Duodenal mucosa (tissue), 2 donors: ENCODE measurements around the gene NPM3.
A peak's percentile ranks its signal among the peaks of the same experiment; 100 is the strongest.

Source experiments
- H3K27ac ChIP-seq: one replicate; pipeline ENCODE4 v1.7.0; 2013; ENCODE audit warnings: low read depth, low read length
- H3K27me3 ChIP-seq, 2 donors: one replicate each; pipeline ENCODE4 v1.7.0; 2013; ENCODE audit warnings: low read length in 2 of 2, control low read depth in 1 of 2; ENCODE audit not compliant: insufficient read depth in 2 of 2, control insufficient read depth in 1 of 2
- H3K36me3 ChIP-seq, 2 donors: one replicate each; pipeline ENCODE4 v1.7.0; 2013; ENCODE audit warnings: low read length in 2 of 2, control low read depth in 1 of 2; ENCODE audit not compliant: insufficient read depth in 2 of 2, control insufficient read depth in 1 of 2
- H3K4me1 ChIP-seq, 2 donors: one replicate each; pipeline ENCODE4 v1.7.0; 2013; ENCODE audit warnings: low read length in 2 of 2, control low read depth in 1 of 2; ENCODE audit not compliant: insufficient read depth in 2 of 2, control insufficient read depth in 1 of 2
- H3K4me3 ChIP-seq, 2 donors: one replicate each; pipeline ENCODE4 v1.7.0; 2013; ENCODE audit warnings: low read length in 2 of 2, low read depth in 1 of 2
- H3K9ac ChIP-seq, 2 donors: one replicate each; pipeline ENCODE4 v1.7.0; 2013; ENCODE audit warnings: low read length in 2 of 2, low read depth in 1 of 2
- H3K9me3 ChIP-seq, 2 donors: one replicate each; pipeline ENCODE4 v1.7.0; 2013; ENCODE audit warnings: low read length in 2 of 2, control low read depth in 1 of 2; ENCODE audit not compliant: control insufficient read depth in 1 of 2

NPM3 gene

DNA sequence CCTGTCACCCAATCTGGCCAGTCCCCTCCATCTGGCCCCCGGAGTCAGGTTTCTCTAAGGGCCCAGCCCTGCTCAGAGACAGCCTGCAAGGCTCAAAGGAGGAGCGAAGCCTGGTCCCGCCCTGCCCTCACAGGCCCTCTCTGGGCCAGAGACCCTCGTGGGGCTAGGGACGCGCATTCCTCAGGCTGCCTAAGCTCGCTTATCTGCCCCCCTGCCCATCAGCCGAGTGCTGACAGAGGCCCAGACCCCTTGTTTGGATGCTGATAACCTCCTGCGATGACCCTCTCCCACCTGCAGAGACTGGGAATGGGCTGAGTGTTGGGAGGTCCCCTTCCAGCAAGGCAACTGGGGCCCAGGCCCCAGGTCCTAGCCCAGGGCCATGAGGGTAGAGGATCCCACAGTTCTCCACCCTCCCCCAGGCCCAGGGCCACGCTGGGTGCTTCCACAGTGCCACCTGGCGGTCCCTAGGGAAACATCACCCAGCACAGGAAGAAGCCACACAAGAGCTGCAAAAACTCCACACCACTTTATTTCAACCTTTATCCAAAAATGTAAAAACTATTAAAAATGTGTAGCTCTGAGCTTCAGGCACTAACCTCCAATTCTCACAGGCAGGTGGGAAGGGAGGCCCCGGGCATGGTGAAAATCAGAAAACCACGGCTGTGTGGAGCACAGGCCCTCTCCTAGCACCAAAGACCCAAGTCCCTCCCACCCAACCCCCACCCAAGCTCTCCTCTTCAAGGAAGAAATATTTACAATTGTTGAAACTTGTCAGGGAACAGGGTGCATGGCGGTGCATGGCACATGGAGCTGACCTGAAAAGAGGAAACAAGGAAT, 2.2 kb downstream of the NPM3 start:
- H3K4me3 ChIP-seq: no peak overlapping the region
- peaks cover 7 to 18% of the 10 kb centered on the region in 2 donors for H3K36me3 ChIP-seq
- no peaks in the 10 kb centered on the region for H3K9me3 ChIP-seq
- H3K27ac ChIP-seq: no peak overlapping the region
- H3K27me3 ChIP-seq: peaks cover 18 to 23% of the 10 kb centered on the region in 2 donors
- H3K9ac ChIP-seq: no peak overlapping the region
- peaks cover 41 to 51% of the 10 kb centered on the region in 2 donors for H3K4me1 ChIP-seq

DNA sequence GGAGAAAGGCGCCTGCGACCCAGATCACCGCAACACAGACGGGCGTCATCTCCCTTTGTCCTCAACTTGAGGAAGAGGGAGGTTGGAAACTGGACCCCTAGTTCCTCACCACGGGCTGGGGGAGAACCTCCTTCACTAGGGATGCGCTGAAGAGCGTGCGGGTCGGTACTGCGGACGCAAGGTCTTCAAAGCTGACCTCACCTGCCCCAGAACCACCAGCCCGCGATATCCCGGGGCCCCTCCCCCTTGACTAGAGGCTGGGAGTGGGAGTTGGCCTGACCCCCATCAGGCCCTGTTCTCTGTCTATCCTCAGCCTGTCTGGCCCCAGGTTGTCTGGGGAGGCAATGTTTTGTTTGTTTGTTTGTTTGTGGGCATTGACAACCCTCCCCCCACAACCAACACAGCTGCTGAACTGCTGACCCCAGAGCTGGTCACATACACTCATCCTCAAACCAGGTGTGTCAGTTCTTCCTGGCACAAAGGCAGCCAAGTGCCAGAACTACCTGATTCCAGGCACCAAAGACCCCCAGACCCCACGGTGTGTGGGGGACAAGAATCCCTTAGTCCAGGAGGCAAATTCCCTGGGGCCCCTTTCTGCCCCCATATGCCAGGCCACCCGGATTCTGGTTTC, 2.9 kb downstream of the NPM3 start:
- no peaks in the 10 kb centered on the region for H3K9me3 ChIP-seq
- H3K36me3 ChIP-seq: peaks cover 0 to 11% of the 10 kb centered on the region in 2 donors
- H3K27ac ChIP-seq: no peak overlapping the region
- peaks cover 41 to 51% of the 10 kb centered on the region in 2 donors for H3K4me1 ChIP-seq
- peaks cover 20 to 27% of the 10 kb centered on the region in 2 donors for H3K27me3 ChIP-seq
- peak overlapping the region; percentile 55 to 71 for H3K4me3 ChIP-seq
- no peak overlapping the region for H3K9ac ChIP-seq

DNA sequence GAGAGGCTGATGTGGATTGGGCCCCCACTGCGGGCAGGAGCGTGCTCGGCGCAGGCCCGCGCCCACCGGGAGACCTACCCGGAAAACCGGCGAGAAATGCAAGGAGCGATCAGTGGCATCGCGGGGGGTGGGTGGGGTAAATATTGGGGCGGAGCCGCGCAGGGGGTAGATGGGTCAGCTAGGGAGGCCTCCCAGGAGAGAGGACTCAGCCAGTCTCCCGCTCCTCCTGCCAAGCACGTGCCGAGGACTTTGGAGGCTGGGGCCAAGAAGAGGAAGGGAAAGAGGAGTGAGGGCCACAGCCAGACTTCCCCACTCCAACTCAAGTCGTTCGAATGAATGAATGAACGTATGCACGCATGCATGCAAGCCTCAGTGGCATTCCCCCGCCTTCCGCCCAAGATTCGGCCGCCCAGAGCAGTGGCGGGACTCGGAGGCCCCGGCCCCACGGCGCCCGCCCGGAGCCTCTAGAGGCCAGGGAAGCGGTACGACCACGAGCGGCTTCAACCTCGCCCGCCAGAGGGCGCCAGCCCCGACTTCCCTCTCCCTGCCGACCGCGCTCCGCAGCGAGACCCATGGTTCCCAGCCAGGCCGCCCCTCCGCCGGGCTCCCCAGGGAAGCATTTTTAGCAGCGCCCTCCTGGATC, 3.6 kb downstream of the NPM3 start:
- Histone ChIP-seq H3K9ac (peak overlapping the region in 1 of 2 donors; percentile 32), H3K36me3 (peaks cover 0 to 4% of the 10 kb centered on the region in 2 donors), H3K4me3 (peak overlapping the region; percentile 55 to 71), H3K9me3 (no peaks in the 10 kb centered on the region), H3K27me3 (peaks cover 27 to 33% of the 10 kb centered on the region in 2 donors), H3K27ac (no peak overlapping the region), H3K4me1 (peaks cover 45 to 54% of the 10 kb centered on the region in 2 donors)

DNA sequence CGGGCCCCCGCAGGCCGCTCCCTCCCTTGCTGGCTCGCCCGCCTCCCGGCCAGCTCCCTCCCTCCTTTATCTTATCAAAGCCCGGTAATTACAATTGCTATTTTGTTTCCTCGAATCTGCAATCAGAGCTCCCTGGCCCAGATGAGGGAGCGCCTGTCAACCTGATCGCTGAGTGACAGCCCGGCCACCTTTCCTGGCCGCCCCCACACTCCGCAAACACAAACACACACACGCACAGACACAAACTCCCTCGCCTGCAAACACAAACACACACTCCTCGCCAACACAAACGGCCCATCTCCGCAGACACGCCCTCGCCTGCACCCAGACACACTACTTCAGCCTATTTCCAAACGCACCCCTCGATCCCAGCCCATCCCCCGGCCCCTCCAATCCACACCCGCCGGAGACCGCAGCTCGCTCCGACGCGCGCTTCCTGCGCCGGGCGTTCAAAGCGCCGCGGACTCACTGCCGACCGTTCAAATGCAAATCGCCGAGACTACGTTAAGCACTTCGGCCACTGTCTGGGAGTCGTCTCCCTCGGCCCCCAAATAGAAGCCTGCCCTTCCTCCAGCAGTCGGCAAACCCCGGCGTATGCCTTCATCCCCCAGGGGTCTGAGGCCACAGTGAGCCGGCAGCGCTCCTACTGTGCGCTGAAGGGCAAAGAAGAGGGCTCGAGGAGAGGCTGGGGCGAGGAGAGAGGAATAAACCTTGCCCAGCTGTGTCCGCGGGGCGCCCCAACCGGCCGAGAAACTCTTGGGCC, 4.3 kb downstream of the NPM3 start:
- Histone ChIP-seq H3K27ac (no peak overlapping the region), H3K36me3 (no peaks in the 10 kb centered on the region), H3K4me1 (peaks cover 45 to 51% of the 10 kb centered on the region in 2 donors), H3K4me3 (peak overlapping the region; percentile 55 to 71), H3K9me3 (no peaks in the 10 kb centered on the region), H3K27me3 (peaks cover 34 to 40% of the 10 kb centered on the region in 2 donors), H3K9ac (peak overlapping the region in 1 of 2 donors; percentile 32)

DNA sequence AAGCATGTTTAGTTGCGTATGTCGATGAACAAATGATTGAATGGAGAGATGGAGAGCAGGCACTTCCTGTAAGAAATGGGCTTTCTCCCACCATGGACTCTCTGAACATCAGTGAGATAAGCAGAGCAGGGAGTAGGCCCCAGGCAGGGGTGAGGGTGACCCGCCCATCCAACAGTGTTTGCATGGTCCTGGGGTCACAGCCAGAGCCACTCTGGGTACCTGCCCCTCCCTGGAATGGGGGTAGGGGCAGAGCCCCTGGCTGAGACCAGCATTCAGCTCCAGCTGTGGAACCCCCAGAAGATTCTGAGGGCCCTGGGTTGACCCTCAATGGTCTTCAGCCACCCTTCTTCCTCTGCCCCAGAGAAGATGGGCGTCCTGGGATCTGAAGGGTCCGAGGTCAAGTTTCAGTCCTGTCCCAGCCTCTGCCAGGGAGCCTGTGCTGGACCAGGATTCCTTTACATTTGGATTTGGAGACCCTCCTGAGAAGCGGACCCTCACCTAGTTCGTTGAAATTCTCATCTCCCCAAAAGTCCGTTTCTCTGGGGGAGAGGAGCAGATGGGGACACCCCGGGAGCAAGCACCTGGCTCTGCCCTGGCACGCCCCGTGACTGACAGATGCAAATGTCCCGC, 5.0 kb downstream of the NPM3 start:
- H3K4me1 ChIP-seq: peaks cover 40 to 44% of the 10 kb centered on the region in 2 donors
- H3K36me3 ChIP-seq: no peaks in the 10 kb centered on the region
- peaks cover 41 to 47% of the 10 kb centered on the region in 2 donors for H3K27me3 ChIP-seq
- peak overlapping the region in 1 of 2 donors; percentile 12 for H3K4me3 ChIP-seq
- H3K27ac ChIP-seq: no peak overlapping the region
- no peaks in the 10 kb centered on the region for H3K9me3 ChIP-seq
- H3K9ac ChIP-seq: no peak overlapping the region

DNA sequence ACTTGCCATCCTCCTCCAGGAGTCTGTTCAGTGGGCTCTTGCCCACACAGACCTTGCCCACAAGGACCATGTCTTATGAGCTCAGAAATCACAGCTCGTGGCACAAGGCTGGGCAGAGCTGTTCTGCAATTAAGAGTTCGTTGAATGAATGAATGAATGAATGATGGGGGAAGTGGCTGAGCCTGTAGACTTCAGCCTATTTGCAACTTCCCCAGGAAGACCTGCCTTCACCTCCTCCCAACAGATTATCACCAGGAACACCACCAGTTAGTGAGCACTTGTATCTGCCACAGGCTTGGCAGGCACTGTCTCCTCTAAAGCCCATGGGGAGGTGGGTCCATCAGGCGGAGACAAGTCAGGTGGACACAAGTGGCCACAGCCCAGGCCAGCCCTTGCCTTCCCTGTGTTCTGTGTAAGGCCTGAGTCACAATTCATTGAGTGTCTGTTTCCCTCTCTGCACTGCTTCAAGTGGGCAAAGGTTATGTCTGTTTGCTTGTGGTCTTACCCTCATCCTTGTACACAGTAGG, 5.6 kb downstream of the NPM3 start:
- peaks cover 38 to 40% of the 10 kb centered on the region in 2 donors for H3K4me1 ChIP-seq
- no peak overlapping the region for H3K4me3 ChIP-seq
- H3K9me3 ChIP-seq: no peaks in the 10 kb centered on the region
- H3K27me3 ChIP-seq: peaks cover 46 to 53% of the 10 kb centered on the region in 2 donors
- no peaks in the 10 kb centered on the region for H3K36me3 ChIP-seq
- H3K27ac ChIP-seq: no peak overlapping the region
- no peak overlapping the region for H3K9ac ChIP-seq

DNA sequence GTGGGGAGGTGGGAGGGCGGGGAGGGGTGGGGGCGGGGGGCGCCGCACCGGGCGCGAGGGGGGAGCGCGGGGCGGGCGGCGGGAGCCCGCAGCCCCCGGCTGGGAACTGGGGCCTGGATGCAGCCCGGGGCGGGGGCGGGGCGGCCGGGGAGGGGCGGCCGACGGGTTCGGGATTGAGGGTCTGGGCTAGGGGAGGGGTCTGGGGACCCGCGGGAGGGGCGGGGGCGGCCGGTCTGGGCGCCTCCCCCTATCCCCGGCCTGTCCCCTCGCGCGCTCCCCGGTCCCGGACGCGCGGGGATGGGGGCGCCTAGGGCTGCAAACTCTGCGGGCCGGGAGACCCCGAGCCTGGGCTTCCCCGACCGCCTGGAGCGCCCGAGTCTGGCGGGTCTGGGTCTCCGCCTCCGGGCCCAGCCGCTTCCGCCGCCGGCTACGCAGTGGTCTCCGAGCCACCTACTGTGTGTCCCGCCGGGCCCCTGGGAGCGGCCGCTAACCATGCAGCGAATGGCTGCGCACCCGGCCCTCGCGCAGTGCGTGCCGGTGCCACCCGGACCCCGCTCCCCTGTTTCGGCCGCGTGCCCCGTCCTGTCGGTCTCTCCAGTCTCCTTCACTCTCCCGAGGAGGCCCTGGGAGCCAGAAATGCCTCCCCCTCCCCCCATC, 7.0 kb downstream of the NPM3 start:
- no peak overlapping the region for H3K9ac ChIP-seq
- peaks cover 27 to 31% of the 10 kb centered on the region in 2 donors for H3K4me1 ChIP-seq

DNA sequence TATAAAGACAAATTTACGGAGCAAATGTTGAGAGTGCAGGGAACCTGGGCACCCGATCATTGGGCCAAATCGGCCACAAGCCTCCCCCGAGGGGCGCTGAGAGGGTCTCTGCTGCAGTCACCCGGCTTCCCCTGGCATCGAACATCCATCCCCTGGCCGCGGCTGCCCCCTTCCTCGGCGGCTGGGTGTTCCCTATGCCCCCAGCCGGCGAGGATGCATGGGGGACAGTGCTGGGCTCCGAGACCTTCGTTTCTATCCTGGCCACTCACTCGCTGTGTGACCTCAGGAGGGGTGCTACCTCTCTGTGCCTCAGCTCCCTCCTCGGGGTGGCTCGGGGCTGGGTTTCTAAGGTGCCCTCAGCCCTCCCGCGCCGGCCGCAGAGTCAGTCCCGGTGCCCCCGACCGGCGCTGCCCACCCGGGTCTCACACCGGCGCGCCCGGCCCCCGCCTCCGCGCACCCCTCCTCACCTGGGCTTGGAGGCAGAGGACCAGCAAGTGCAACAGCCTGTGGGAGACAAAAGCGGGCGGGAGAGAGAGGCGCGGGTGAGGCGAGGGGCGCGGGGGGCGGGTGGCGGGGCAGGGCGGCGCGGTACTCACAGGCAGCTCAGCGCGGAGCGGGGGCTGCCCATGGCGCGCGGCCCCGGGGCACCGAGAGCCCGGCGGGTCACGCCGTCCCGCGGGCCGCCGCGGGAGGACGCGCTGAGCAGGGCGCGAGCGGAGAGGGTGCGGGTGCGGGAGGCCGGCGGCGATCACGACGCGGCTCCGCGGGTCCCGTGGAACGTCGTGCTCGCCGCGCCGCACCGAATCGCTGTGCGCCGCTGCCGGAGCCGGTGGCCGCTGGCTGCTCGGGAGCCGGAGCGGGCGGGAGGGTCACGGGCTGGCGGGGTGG, 7.7 kb downstream of the NPM3 start, which contains the start of gene FGF8:
Gene FGF8 (minus strand): TSS at position 842 of the 888 bp plus-strand sequence. CDS start 214 bp downstream, at position 628.
- no peaks in the 10 kb centered on the region for H3K36me3 ChIP-seq
- peaks cover 27 to 31% of the 10 kb centered on the region in 2 donors for H3K4me1 ChIP-seq
- H3K27ac ChIP-seq: no peak within 1 kb of the TSS
- no peaks in the 10 kb centered on the region for H3K9me3 ChIP-seq
- no peak within 1 kb of the TSS for H3K9ac ChIP-seq
- no peak within 1 kb of the TSS for H3K4me3 ChIP-seq
- H3K27me3 ChIP-seq: peaks cover 67 to 75% of the 10 kb centered on the region in 2 donors

More for the DNA sequence above, 7.0 kb downstream of the NPM3 start:
- H3K27ac ChIP-seq: no peak overlapping the region
- H3K36me3 ChIP-seq: no peaks in the 10 kb centered on the region
- H3K4me3 ChIP-seq: no peak overlapping the region
- H3K9me3 ChIP-seq: no peaks in the 10 kb centered on the region
- peaks cover 60 to 67% of the 10 kb centered on the region in 2 donors for H3K27me3 ChIP-seq
